GM12873 (cell line): Measurements from ENCODE around the gene CTNNA3.

Source experiments
- CTCF ChIP-seq: IDR thresholded peaks from 2 replicates; pipeline ENCODE4 v1.5.1; 2012; ENCODE audit warnings: low read depth, mild to moderate bottlenecking, moderate library complexity, low read length, control low read depth; ENCODE audit not compliant: insufficient read depth; ENCODE audit errors: missing control alignments

Gene CTNNA3

GRCh38 chr10:67077376-67077775 is 618.6 kb downstream of the CTNNA3 start:
- no peak for TF ChIP-seq CTCF

GRCh38 chr10:67076144-67076543 is 619.9 kb downstream of the CTNNA3 start:
- no peak for TF ChIP-seq CTCF

GRCh38 chr10:67075491-67075971 is 620.5 kb downstream of the CTNNA3 start:
- TF ChIP-seq CTCF, result no peak

GRCh38 chr10:67072654-67073053 is 623.3 kb downstream of the CTNNA3 start:
- TF ChIP-seq CTCF, result no peak

- TF ChIP-seq CTCF, result no peak
Measured at GRCh38 chr10:67050415-67050814, 645.6 kb downstream of the CTNNA3 start.

- TF ChIP-seq CTCF, result no peak
Measured at GRCh38 chr10:67049988-67050387, 646.0 kb downstream of the CTNNA3 start.

GRCh38 chr10:67046507-67046906 is 649.5 kb downstream of the CTNNA3 start:
- no peak for TF ChIP-seq CTCF

GRCh38 chr10:67045404-67045803 is 650.6 kb downstream of the CTNNA3 start:
- no peak for TF ChIP-seq CTCF
